ENCODE data around the gene COG5. TPM values are rescaled to one million over a fixed set of nuclear protein-coding genes. Genes with fewer than 3 reads are reported as not detected.

The COG5 gene
- total and polyA plus RNA-seq, 2 donors from 2014 or later: 8.6 to 45.7 TPM

- no peak for DNase-seq
- Histone ChIP-seq H3K27ac (ENCODE audit: low read depth in 2 of 2, low read length in 2 of 2) (no peak overlapping the region), H3K27me3 (ENCODE audit: control insufficient read depth, insufficient read depth, low read length) (no peaks in the 10 kb centered on the region), H3K9ac (ENCODE audit: low read length in 3 of 3) (no peak overlapping the region), H3K4me3 (ENCODE audit: low read length in 3 of 3) (no peak overlapping the region), H3K36me3 (ENCODE audit: control insufficient read depth in 2 of 3, insufficient read depth in 3 of 3, low read length in 3 of 3) (no peaks in the 10 kb centered on the region), H3K4me1 (ENCODE audit: control insufficient read depth in 2 of 3, insufficient read depth in 2 of 3, low read depth in 1 of 3, low read length in 3 of 3) (no peaks in the 10 kb centered on the region), H3K9me3 (ENCODE audit: control insufficient read depth in 2 of 3, insufficient read depth in 1 of 3, low read length in 3 of 3) (no peaks in the 10 kb centered on the region)
- FAIRE-seq: no peak
- intact Hi-C loops (cut with DNase I): no loop called here
- TF ChIP-seq CTCF (IDR thresholded peaks at IDR 0.05; ENCODE audit: borderline replicate concordance, extremely low read depth, insufficient read depth): no peak
Measured at GRCh38 chr7:107372298-107372697, 191.4 kb downstream of the COG5 start.

- no peaks in the 10 kb centered on the region for H3K9me3 ChIP-seq (ENCODE audit: control insufficient read depth in 2 of 3, insufficient read depth in 1 of 3, low read length in 3 of 3)
- H3K27ac ChIP-seq (ENCODE audit: low read depth in 2 of 2, low read length in 2 of 2): no peak overlapping the region
- H3K9ac ChIP-seq (ENCODE audit: low read length in 3 of 3): no peak overlapping the region
- no peak for TF ChIP-seq CTCF (IDR thresholded peaks at IDR 0.05; ENCODE audit: borderline replicate concordance, extremely low read depth, insufficient read depth)
- intact Hi-C loops (cut with DNase I): no loop called here
- H3K36me3 ChIP-seq (ENCODE audit: control insufficient read depth in 2 of 3, insufficient read depth in 3 of 3, low read length in 3 of 3): no peaks in the 10 kb centered on the region
- FAIRE-seq (no peak), DNase-seq (no peak)
- no peaks in the 10 kb centered on the region for H3K27me3 ChIP-seq (ENCODE audit: control insufficient read depth, insufficient read depth, low read length)
- H3K4me1 ChIP-seq (ENCODE audit: control insufficient read depth in 2 of 3, insufficient read depth in 2 of 3, low read depth in 1 of 3, low read length in 3 of 3): no peaks in the 10 kb centered on the region
- H3K4me3 ChIP-seq (ENCODE audit: low read length in 3 of 3): no peak overlapping the region
Measured at GRCh38 chr7:107370816-107371215, 192.9 kb downstream of the COG5 start.

GRCh38 chr7:107364787-107365186, 198.9 kb downstream of the COG5 start:
- no peaks in the 10 kb centered on the region for H3K27me3 ChIP-seq (ENCODE audit: control insufficient read depth, insufficient read depth, low read length)
- FAIRE-seq (no peak), DNase-seq (no peak)
- TF ChIP-seq CTCF (IDR thresholded peaks at IDR 0.05; ENCODE audit: borderline replicate concordance, extremely low read depth, insufficient read depth): no peak
- peaks cover 4 to 16% (median 11%) of the 10 kb centered on the region in 3 donors for H3K36me3 ChIP-seq (ENCODE audit: control insufficient read depth in 2 of 3, insufficient read depth in 3 of 3, low read length in 3 of 3)
- intact Hi-C loops (cut with DNase I): no loop called here
- no peak overlapping the region for H3K4me3 ChIP-seq (ENCODE audit: low read length in 3 of 3)
- no peak overlapping the region for H3K27ac ChIP-seq (ENCODE audit: low read depth in 2 of 2, low read length in 2 of 2)
- H3K9me3 ChIP-seq (ENCODE audit: control insufficient read depth in 2 of 3, insufficient read depth in 1 of 3, low read length in 3 of 3): peaks cover 0 to 6% (median 0%) of the 10 kb centered on the region in 3 donors
- no peaks in the 10 kb centered on the region for H3K4me1 ChIP-seq (ENCODE audit: control insufficient read depth in 2 of 3, insufficient read depth in 2 of 3, low read depth in 1 of 3, low read length in 3 of 3)
- no peak overlapping the region for H3K9ac ChIP-seq (ENCODE audit: low read length in 3 of 3)

Data from kidney (tissue), 14 donors.